Nephron (organoid): ENCODE results near the gene SPN.
"Not testable (repeated sequence)": the region's sequence is repeated elsewhere in the genome, so short reads cannot be mapped to it uniquely, and the experiment has no call there.

Source experiments
- H3K27ac Mint-ChIP-seq, 3 experiments: 2 replicates each; pipeline ENCODE4 v1.8.0; 2020; ENCODE audit warnings: mixed read lengths in 3 of 3, mild to moderate bottlenecking in 2 of 3, moderate library complexity in 1 of 3
- H3K27me3 Mint-ChIP-seq: 2 replicates; pipeline ENCODE4 v1.8.0; 2021; ENCODE audit warnings: low read depth, mild to moderate bottlenecking, moderate library complexity, mixed read lengths
- H3K36me3 Mint-ChIP-seq: 2 replicates; pipeline ENCODE4 v1.8.0; 2020; ENCODE audit warnings: low read depth, mixed read lengths
- H3K4me1 Mint-ChIP-seq: 2 replicates; pipeline ENCODE4 v1.8.0; 2020; ENCODE audit warnings: mixed read lengths
- H3K4me3 Mint-ChIP-seq, 3 experiments: 2 replicates each; pipeline ENCODE4 v1.8.0; 2020; ENCODE audit warnings: mild to moderate bottlenecking in 3 of 3, mixed read lengths in 3 of 3, moderate library complexity in 2 of 3
- H3K9me3 Mint-ChIP-seq: 2 replicates; pipeline ENCODE4 v1.8.0; 2020; ENCODE audit warnings: mixed read lengths
- CTCF ChIP-seq, 3 experiments: fragments of 200-600 bp; sonication (generic); IDR thresholded peaks; one replicate each; pipeline ENCODE4 v1.5.0; 2021; ENCODE audit warnings: antibody characterized with exemption in 3 of 3; ENCODE audit not compliant: unreplicated experiment in 3 of 3

Gene SPN

GRCh38 chr16:29694384-29695195 lies 31.5 kb downstream of the SPN start:
- Mint-ChIP-seq H3K4me1 (peaks cover 3% of the 10 kb centered on the region), H3K4me3 (no peak overlapping the region), H3K27me3 (peaks cover 4% of the 10 kb centered on the region), H3K27ac (peak overlapping the region in 1 of 3 experiments; percentile 64), H3K36me3 (peaks cover 62% of the 10 kb centered on the region), H3K9me3 (peaks cover 22% of the 10 kb centered on the region)
- no peak for TF ChIP-seq CTCF (IDR thresholded peaks at IDR 0.05; ENCODE audit: unreplicated experiment in 3 of 3)

DNA sequence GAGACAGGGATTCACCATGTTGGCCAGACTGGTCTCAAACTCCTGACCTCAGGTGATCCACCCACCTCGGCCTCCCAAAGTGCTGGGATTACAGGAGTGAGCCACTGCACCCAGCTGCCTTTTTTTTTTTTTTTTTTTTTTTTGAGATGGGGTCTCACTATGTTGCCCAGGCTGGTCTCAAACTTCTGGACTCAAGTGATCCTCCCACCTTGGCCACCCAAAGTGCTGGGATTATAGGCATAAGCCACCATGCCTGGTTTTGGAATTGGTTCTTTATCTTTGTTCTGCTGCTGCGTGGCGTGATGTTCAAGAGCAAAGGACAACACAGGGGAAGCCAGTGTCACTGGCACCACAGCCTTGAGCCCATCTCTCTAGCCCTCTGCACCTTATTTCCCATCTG lies 32.6 kb downstream of the SPN start:
- H3K36me3 Mint-ChIP-seq: peaks cover 57% of the 10 kb centered on the region
- H3K9me3 Mint-ChIP-seq: peaks cover 17% of the 10 kb centered on the region
- not testable (repeated sequence) for H3K27me3 Mint-ChIP-seq, H3K4me3 Mint-ChIP-seq, H3K4me1 Mint-ChIP-seq
- H3K27ac Mint-ChIP-seq: peak overlapping the region in 1 of 3 experiments; percentile 53

DNA sequence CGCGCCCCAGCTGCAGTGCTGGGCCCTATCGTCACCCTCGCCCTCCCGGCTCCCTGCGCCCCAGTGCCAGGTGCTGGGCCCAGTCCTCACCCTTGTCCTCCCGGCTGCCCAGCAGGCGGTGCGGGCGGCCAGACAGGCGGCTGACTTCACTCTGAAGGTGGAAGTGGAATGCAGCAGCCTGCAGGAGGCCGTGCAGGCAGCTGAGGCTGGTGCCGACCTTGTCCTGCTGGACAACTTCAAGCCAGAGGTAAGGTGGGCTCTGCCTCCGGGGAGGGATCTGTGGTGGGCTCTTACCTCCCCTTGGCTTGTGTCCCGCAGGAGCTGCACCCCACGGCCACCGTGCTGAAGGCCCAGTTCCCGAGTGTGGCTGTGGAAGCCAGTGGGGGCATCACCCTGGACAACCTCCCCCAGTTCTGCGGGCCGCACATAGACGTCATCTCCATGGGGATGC lies 33.9 kb downstream of the SPN start:
- H3K27ac Mint-ChIP-seq: no peak overlapping the region
- H3K36me3 Mint-ChIP-seq: peaks cover 49% of the 10 kb centered on the region
- H3K4me3 Mint-ChIP-seq: no peak overlapping the region
- TF ChIP-seq CTCF (IDR thresholded peaks at IDR 0.05; ENCODE audit: unreplicated experiment in 3 of 3): no peak
- H3K9me3 Mint-ChIP-seq: peaks cover 20% of the 10 kb centered on the region
- peaks cover 6% of the 10 kb centered on the region for H3K27me3 Mint-ChIP-seq
- H3K4me1 Mint-ChIP-seq: peaks cover 4% of the 10 kb centered on the region

- H3K4me1 Mint-ChIP-seq: peaks cover 9% of the 10 kb centered on the region
- H3K27me3 Mint-ChIP-seq: peaks cover 6% of the 10 kb centered on the region
- peaks cover 20% of the 10 kb centered on the region for H3K9me3 Mint-ChIP-seq
- H3K27ac Mint-ChIP-seq: no peak overlapping the region
- TF ChIP-seq CTCF (IDR thresholded peaks at IDR 0.05; ENCODE audit: unreplicated experiment in 3 of 3): no peak
- H3K4me3 Mint-ChIP-seq: no peak overlapping the region
- peaks cover 51% of the 10 kb centered on the region for H3K36me3 Mint-ChIP-seq
Observed at GRCh38 chr16:29697391-29697790, 34.3 kb downstream of the SPN start.

DNA sequence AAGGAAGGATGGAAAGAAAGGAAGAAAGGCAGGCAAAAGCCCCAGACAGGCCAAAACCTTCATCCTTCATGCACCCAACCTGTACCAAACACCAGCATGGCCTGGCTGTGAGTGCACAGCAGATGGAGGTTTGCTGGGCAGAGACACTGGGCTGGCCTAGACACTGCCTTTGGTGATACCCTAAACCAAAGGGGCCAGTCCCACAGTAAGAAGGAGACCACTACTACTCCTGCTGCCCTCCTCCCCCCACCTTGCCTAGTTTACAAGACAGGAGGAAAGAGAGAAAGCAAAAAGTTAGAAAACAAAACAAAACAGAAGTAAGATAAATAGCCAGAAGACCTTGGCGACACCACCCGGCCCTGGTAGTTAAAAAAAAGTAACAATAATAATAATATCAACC lies 35.0 kb downstream of the SPN start:
- peaks cover 13% of the 10 kb centered on the region for H3K4me1 Mint-ChIP-seq
- H3K36me3 Mint-ChIP-seq: peaks cover 50% of the 10 kb centered on the region
- no peak overlapping the region for H3K4me3 Mint-ChIP-seq
- H3K27me3 Mint-ChIP-seq: peaks cover 6% of the 10 kb centered on the region
- no peak overlapping the region for H3K27ac Mint-ChIP-seq
- H3K9me3 Mint-ChIP-seq: peaks cover 20% of the 10 kb centered on the region
- TF ChIP-seq CTCF (IDR thresholded peaks at IDR 0.05; ENCODE audit: unreplicated experiment in 3 of 3): no peak

GRCh38 chr16:29698484-29699323 lies 35.7 kb downstream of the SPN start:
- Mint-ChIP-seq H3K27me3 (peaks cover 6% of the 10 kb centered on the region), H3K27ac (no peak overlapping the region), H3K36me3 (peaks cover 47% of the 10 kb centered on the region), H3K4me1 (peaks cover 13% of the 10 kb centered on the region), H3K9me3 (peaks cover 20% of the 10 kb centered on the region), H3K4me3 (no peak overlapping the region)
- no peak for TF ChIP-seq CTCF (IDR thresholded peaks at IDR 0.05; ENCODE audit: unreplicated experiment in 3 of 3)
